HCT116 (cell line): Measurements from ENCODE around the gene GPR78. TPM values are rescaled to one million over a fixed set of nuclear protein-coding genes. Genes with fewer than 3 reads are reported as not detected.

Experiments used
- ATAC-seq: fragments of 200-7000 bp; cut with Tn5 transposase; 2 replicates; pipeline ENCODE4 v1.9.1; 2020; ENCODE audit warnings: mild to moderate bottlenecking, moderate library complexity
- BruUV-seq: library from RNA; stranded (reverse); fragments of 400-500 nt; replicated peaks from 2 replicates; lab custom pipeline; 2021; lab: Mats Ljungman, UMichigan
- CTCF ChIA-PET: fragments of 300-600 bp; sonication (Branson Sonifier 250); formaldehyde crosslinking; loops from one replicate; lab custom pipeline; 2021; ENCODE audit warnings: antibody characterized with exemption; lab: Charles Lee
- POLR2A ChIA-PET: fragments of 300-600, 350-600 bp; sonication (Branson Sonifier 250); formaldehyde crosslinking; loops from one replicate; lab custom pipeline; 2021; ENCODE audit warnings: antibody characterized with exemption; lab: Charles Lee
- RAD21 ChIA-PET, 2 experiments: fragments of 300-600 bp; sonication (Branson Sonifier 250); formaldehyde crosslinking; loops; one replicate each; lab custom pipeline; 2023; ENCODE audit warnings: low total read pairs in 2 of 2; ENCODE audit not compliant: uncharacterized antibody in 2 of 2, unreplicated experiment in 2 of 2, low non-redundant PET in 1 of 2; lab: Charles Lee
- DNase-seq: peaks from one replicate; pipeline ENCODE4 v3.0.0-alpha.2; 2010; ENCODE audit warnings: low read depth, low spot score
- H2AFZ ChIP-seq: fragments of 200-600 bp; shearing (Covaris generic), sonication (generic); 2 replicates; pipeline ENCODE4 v1.6.1; 2017; ENCODE audit warnings: low read depth, mixed run types, mixed read lengths, antibody characterized with exemption, low read length; ENCODE audit not compliant: poor library complexity, severe bottlenecking
- H3K27ac ChIP-seq: 2 replicates; pipeline ENCODE4 v1.5.1; 2012; ENCODE audit warnings: low read depth, low read length
- H3K27me3 ChIP-seq: fragments of 200-600 bp; sonication (generic); 2 replicates; pipeline ENCODE4 v1.6.1; 2016; ENCODE audit warnings: mixed run types, low read length, mixed read lengths; ENCODE audit not compliant: insufficient read depth
- H3K36me3 ChIP-seq, 2 experiments: fragments of 200-500 bp in 1 of 2; fragments of 200-600 bp in 1 of 2; sonication (Bioruptor generic) in 1 of 2; sonication (generic) in 1 of 2; 2 replicates each; pipeline versions ENCODE4 v1.5.1 to v1.6.1; 2014 to 2016; ENCODE audit warnings: low read length in 2 of 2, inconsistent platforms in 1 of 2, mixed read lengths in 1 of 2, mixed run types in 1 of 2; ENCODE audit not compliant: insufficient read depth in 2 of 2, control insufficient read depth in 1 of 2
- H3K4me1 ChIP-seq, 2 experiments: fragments of 200-600 bp in 1 of 2; sonication (generic) in 1 of 2; 2 replicates each; pipeline versions ENCODE4 v1.5.1 to v1.6.1; 2012 to 2017; ENCODE audit warnings: low read length in 2 of 2, inconsistent platforms in 1 of 2, mild to moderate bottlenecking in 1 of 2, mixed read lengths in 1 of 2, mixed run types in 1 of 2, moderate library complexity in 1 of 2; ENCODE audit not compliant: insufficient read depth in 2 of 2, control insufficient read depth in 1 of 2
- H3K4me2 ChIP-seq: fragments of 200-600 bp; sonication (generic); 2 replicates; pipeline ENCODE4 v1.6.1; 2017; ENCODE audit warnings: mixed run types, low read length, mixed read lengths
- H3K4me3 ChIP-seq, 2 experiments: fragments of 200-600 bp in 1 of 2; sonication (generic) in 1 of 2; replicated peaks in 1 of 2; 2 replicates each; pipeline ENCODE4 v1.5.1; 2011 to 2016; ENCODE audit warnings: low read length in 2 of 2, control low read depth in 1 of 2, low read depth in 1 of 2, mild to moderate bottlenecking in 1 of 2, mixed read lengths in 1 of 2, mixed run types in 1 of 2
- H3K79me2 ChIP-seq: fragments of 200-600 bp; sonication (generic); 2 replicates; pipeline ENCODE4 v1.6.1; 2017; ENCODE audit warnings: mild to moderate bottlenecking, mixed run types, low read length, moderate library complexity, mixed read lengths; ENCODE audit not compliant: insufficient read depth
- H3K9ac ChIP-seq: fragments of 200-600 bp; sonication (generic); 2 replicates; pipeline ENCODE4 v1.6.1; 2016; ENCODE audit warnings: low read length, mixed read lengths
- H3K9me2 ChIP-seq: fragments of 200-600 bp; sonication (generic), shearing (Covaris generic); 2 replicates; pipeline ENCODE4 v1.6.1; 2017; ENCODE audit warnings: mixed run types, mild to moderate bottlenecking, moderate library complexity; ENCODE audit not compliant: insufficient read depth
- H3K9me3 ChIP-seq, 2 experiments: fragments of 200-500 bp in 1 of 2; fragments of 200-600 bp in 1 of 2; sonication (Bioruptor generic) in 1 of 2; sonication (generic) in 1 of 2; 2 replicates each; pipeline ENCODE4 v1.6.1; 2014 to 2017; ENCODE audit warnings: low read length in 2 of 2, mixed read lengths in 2 of 2, inconsistent platforms in 1 of 2, low read depth in 1 of 2, mild to moderate bottlenecking in 1 of 2, mixed run types in 1 of 2, moderate library complexity in 1 of 2; ENCODE audit not compliant: control insufficient read depth in 1 of 2, insufficient read depth in 1 of 2
- H4K20me1 ChIP-seq: fragments of 200-600 bp; sonication (generic), shearing (Covaris generic); 2 replicates; pipeline ENCODE4 v1.6.1; 2017; ENCODE audit warnings: mixed run types, mild to moderate bottlenecking, moderate library complexity; ENCODE audit not compliant: insufficient read depth
- CBX3 ChIP-seq: IDR thresholded peaks from 2 replicates; pipeline ENCODE4 v1.6.1; 2012; ENCODE audit warnings: low read depth
- CEBPB ChIP-seq: IDR thresholded peaks from 2 replicates; pipeline ENCODE4 v1.6.1; 2012; ENCODE audit warnings: low read depth
- ELF1 ChIP-seq: IDR thresholded peaks from 2 replicates; pipeline ENCODE4 v1.6.1; 2012; ENCODE audit warnings: low read depth, borderline replicate concordance
- EZH2 ChIP-seq: fragments of 200-600 bp; sonication (generic); IDR thresholded peaks from 2 replicates; pipeline ENCODE4 v1.6.1; 2017; ENCODE audit warnings: antibody characterized with exemption, mixed run types
- POLR2A ChIP-seq: IDR thresholded peaks from 2 replicates; pipeline ENCODE4 v1.7.0; 2011; ENCODE audit warnings: borderline replicate concordance; ENCODE audit not compliant: insufficient read depth, insufficient read length; ENCODE audit errors: extremely low read depth
- POLR2AphosphoS5 ChIP-seq: IDR thresholded peaks from 2 replicates; pipeline ENCODE4 v1.6.1; 2011; ENCODE audit warnings: mild to moderate bottlenecking, low read depth, low read length, moderate library complexity
- SIN3A ChIP-seq: IDR thresholded peaks from 2 replicates; pipeline ENCODE4 v1.6.1; 2012; ENCODE audit warnings: low read depth
- SP1 ChIP-seq: IDR thresholded peaks from 2 replicates; pipeline ENCODE4 v1.6.1; 2012; ENCODE audit warnings: low read depth
- SRF ChIP-seq: IDR thresholded peaks from 2 replicates; pipeline ENCODE4 v1.6.1; 2012; ENCODE audit warnings: low read depth
- YY1 ChIP-seq: IDR thresholded peaks from 2 replicates; pipeline ENCODE4 v1.6.1; 2011; ENCODE audit warnings: low read length, low read depth, moderate library complexity, mild to moderate bottlenecking; ENCODE audit not compliant: insufficient replicate concordance; ENCODE audit errors: extremely low read depth
- ZBTB33 ChIP-seq: IDR thresholded peaks from 2 replicates; pipeline ENCODE4 v1.6.1; 2011; ENCODE audit warnings: mild to moderate bottlenecking, low read length, moderate library complexity; ENCODE audit not compliant: insufficient replicate concordance; ENCODE audit errors: extremely low read depth
- ZFX ChIP-seq: fragments of 450-650 bp; IDR thresholded peaks from 2 replicates; pipeline ENCODE4 v1.6.1; 2017
- ZNF274 ChIP-seq: fragments of 200-500 bp; sonication (Bioruptor generic); IDR thresholded peaks from 2 replicates; pipeline ENCODE4 v1.6.1; 2014; ENCODE audit warnings: mild to moderate bottlenecking, low read depth, low read length, inconsistent platforms
- intact Hi-C: fragments of 100-400 bp; cut with micrococcal nuclease; formaldehyde crosslinking; loops from 2 replicates; pipeline ENCODE4 v1.10.0; 2022
- total RNA-seq: library from RNA; stranded (reverse); gene quantifications from one replicate; pipeline ENCODE4 v1.2.1, GENCODE V29; 2021; ENCODE audit not compliant: unreplicated experiment
- TF ChIP-seq, protein P1 (sequence below): IDR thresholded peaks from 2 replicates; pipeline ENCODE4 v1.6.1; 2012

Gene GPR78
- total RNA-seq, 1 experiment from 2014 or later, result not detected

GRCh38 chr4:8597791-8598190 lies 17.6 kb downstream of the GPR78 start:
- Histone ChIP-seq H3K9me3 (no peaks in the 10 kb centered on the region), H3K27ac (no peak overlapping the region), H3K79me2 (no peaks in the 10 kb centered on the region), H3K36me3 (no peaks in the 10 kb centered on the region), H2AFZ (no peak overlapping the region), H3K4me1 (peaks cover 11 to 20% of the 10 kb centered on the region in 2 experiments; a peak in 3 of 4 replicates), H3K9me2 (no peaks in the 10 kb centered on the region), H3K9ac (no peak overlapping the region), H4K20me1 (no peaks in the 10 kb centered on the region), H3K4me3 (no peak overlapping the region), H3K4me2 (no peak overlapping the region), H3K27me3 (no peaks in the 10 kb centered on the region)
- BruUV-seq, result no TSS peak
- ChIA-PET CTCF (no interaction called here), POLR2A (no interaction called here), RAD21 (no interaction called here)
- no peak for ATAC-seq
- intact Hi-C loops, result loop anchor here (5.0 to 10.0 kb wide), 2 partner anchors 320 to 353 kb away; no protein-coding TSS in a partner anchor
- no peak for DNase-seq
- TF ChIP-seq ZNF274 (no peak), POLR2AphosphoS5 (no peak), SRF (no peak), EZH2 (no peak), CEBPB (no peak), YY1 (no peak), SP1 (no peak), CBX3 (no peak), POLR2A (no peak), ZBTB33 (no peak), SIN3A (no peak), ZFX (no peak), ELF1 (no peak)
- TF ChIP-seq, protein P1, sequence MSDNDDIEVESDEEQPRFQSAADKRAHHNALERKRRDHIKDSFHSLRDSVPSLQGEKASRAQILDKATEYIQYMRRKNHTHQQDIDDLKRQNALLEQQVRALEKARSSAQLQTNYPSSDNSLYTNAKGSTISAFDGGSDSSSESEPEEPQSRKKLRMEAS, result no peak
